HEK293 (cell line): ENCODE results near the gene ACHE.
A peak's percentile ranks its signal among the peaks of the same experiment; 100 is the strongest.

Experiments used
- BCL11B ChIP-seq: fragments of 450-650 bp; formaldehyde crosslinking; IDR thresholded peaks from 2 replicates; pipeline ENCODE4 v1.5.1; 2016; ENCODE audit warnings: low read depth, missing biosample characterization, missing genetic modification characterization
- EGR2 ChIP-seq: fragments of 450-650 bp; formaldehyde crosslinking; IDR thresholded peaks from 2 replicates; pipeline ENCODE4 v1.5.1; 2016; ENCODE audit warnings: low read depth, missing biosample characterization, missing genetic modification characterization
- FEZF1 ChIP-seq: fragments of 450-650 bp; formaldehyde crosslinking; IDR thresholded peaks from 2 replicates; pipeline ENCODE4 v1.5.1; 2016; ENCODE audit warnings: missing biosample characterization, missing genetic modification characterization
- GFI1B ChIP-seq: fragments of 450-650 bp; formaldehyde crosslinking; IDR thresholded peaks from 2 replicates; pipeline ENCODE4 v1.5.1; 2016; ENCODE audit warnings: missing biosample characterization, missing genetic modification characterization
- GLIS1 ChIP-seq: fragments of 450-650 bp; formaldehyde crosslinking; IDR thresholded peaks from 2 replicates; pipeline ENCODE4 v1.5.1; 2016; ENCODE audit warnings: missing biosample characterization, missing genetic modification characterization
- KLF10 ChIP-seq: fragments of 450-650 bp; IDR thresholded peaks from 2 replicates; pipeline ENCODE4 v1.5.1; 2018; ENCODE audit warnings: missing biosample characterization, mild to moderate bottlenecking, missing genetic modification characterization
- KLF7 ChIP-seq: fragments of 450-650 bp; formaldehyde crosslinking; IDR thresholded peaks from 2 replicates; pipeline ENCODE4 v1.5.1; 2016; ENCODE audit warnings: missing biosample characterization, missing genetic modification characterization, borderline replicate concordance
- KLF8 ChIP-seq: fragments of 450-650 bp; formaldehyde crosslinking; IDR thresholded peaks from 2 replicates; pipeline ENCODE4 v1.5.1; 2016; ENCODE audit warnings: missing biosample characterization, missing genetic modification characterization
- SP2 ChIP-seq: fragments of 450-650 bp; formaldehyde crosslinking; IDR thresholded peaks from 2 replicates; pipeline ENCODE4 v1.5.1; 2016; ENCODE audit warnings: missing biosample characterization, missing genetic modification characterization
- ZBTB48 ChIP-seq: fragments of 450-650 bp; formaldehyde crosslinking; IDR thresholded peaks from 2 replicates; pipeline ENCODE4 v1.5.1; 2016; ENCODE audit warnings: missing biosample characterization, missing genetic modification characterization
- ZBTB7A ChIP-seq: fragments of 450-650 bp; formaldehyde crosslinking; IDR thresholded peaks from 2 replicates; pipeline ENCODE4 v1.5.1; 2016; ENCODE audit warnings: low read depth, missing biosample characterization, missing genetic modification characterization
- ZEB2 ChIP-seq: fragments of 450-650 bp; formaldehyde crosslinking; IDR thresholded peaks from 2 replicates; pipeline ENCODE4 v1.5.1; 2016; ENCODE audit warnings: missing biosample characterization, missing genetic modification characterization
- ZIC2 ChIP-seq: fragments of 450-650 bp; formaldehyde crosslinking; IDR thresholded peaks from 2 replicates; pipeline ENCODE4 v1.5.1; 2016; ENCODE audit warnings: missing biosample characterization, missing genetic modification characterization
- ZNF184 ChIP-seq: fragments of 450-650 bp; IDR thresholded peaks from 2 replicates; pipeline ENCODE4 v1.5.1; 2018; ENCODE audit warnings: missing biosample characterization, mild to moderate bottlenecking, missing genetic modification characterization
- ZNF311 ChIP-seq: fragments of 450-650 bp; formaldehyde crosslinking; IDR thresholded peaks from 2 replicates; pipeline ENCODE4 v1.5.1; 2017; ENCODE audit warnings: missing biosample characterization, missing genetic modification characterization, borderline replicate concordance
- ZNF423 ChIP-seq: fragments of 450-650 bp; formaldehyde crosslinking; IDR thresholded peaks from 2 replicates; pipeline ENCODE4 v1.5.1; 2016; ENCODE audit warnings: missing biosample characterization, missing genetic modification characterization
- ZNF549 ChIP-seq: fragments of 450-650 bp; IDR thresholded peaks from 2 replicates; pipeline ENCODE4 v1.5.1; 2018; ENCODE audit warnings: missing biosample characterization, missing genetic modification characterization, mild to moderate bottlenecking, inconsistent platforms, moderate library complexity
- ZNF558 ChIP-seq: fragments of 450-650 bp; formaldehyde crosslinking; IDR thresholded peaks from 2 replicates; pipeline ENCODE4 v1.5.1; 2016; ENCODE audit warnings: missing biosample characterization, missing genetic modification characterization
- ZNF629 ChIP-seq: fragments of 450-650 bp; formaldehyde crosslinking; IDR thresholded peaks from 2 replicates; pipeline ENCODE4 v1.5.1; 2017; ENCODE audit warnings: missing biosample characterization, missing genetic modification characterization
- ZNF660 ChIP-seq: fragments of 450-650 bp; IDR thresholded peaks from 2 replicates; pipeline ENCODE4 v1.5.1; 2018; ENCODE audit warnings: missing biosample characterization, mild to moderate bottlenecking, missing genetic modification characterization
- ZNF76 ChIP-seq: fragments of 450-650 bp; formaldehyde crosslinking; IDR thresholded peaks from 2 replicates; pipeline ENCODE4; 2016; ENCODE audit warnings: low read depth, missing biosample characterization, missing genetic modification characterization, borderline replicate concordance
- ZNF777 ChIP-seq: fragments of 450-650 bp; formaldehyde crosslinking; IDR thresholded peaks from 2 replicates; pipeline ENCODE4 v1.5.1; 2017; ENCODE audit warnings: missing biosample characterization, missing genetic modification characterization, borderline replicate concordance
- TF ChIP-seq, protein P1 (sequence below): fragments of 450-650 bp; formaldehyde crosslinking; IDR thresholded peaks from 2 replicates; pipeline ENCODE4 v1.5.1; 2016; ENCODE audit warnings: missing biosample characterization, missing genetic modification characterization
- TF ChIP-seq, protein P2 (sequence below): fragments of 450-650 bp; formaldehyde crosslinking; IDR thresholded peaks from 2 replicates; pipeline ENCODE4 v1.5.1; 2017; ENCODE audit warnings: missing biosample characterization, missing genetic modification characterization
- TF ChIP-seq, protein P3 (sequence below): fragments of 450-650 bp; formaldehyde crosslinking; IDR thresholded peaks from 2 replicates; pipeline ENCODE4; 2016; ENCODE audit warnings: missing biosample characterization, missing genetic modification characterization
- TF ChIP-seq, protein P4 (sequence below): fragments of 450-650 bp; formaldehyde crosslinking; IDR thresholded peaks from 2 replicates; pipeline ENCODE4 v1.5.1; 2017; ENCODE audit warnings: missing biosample characterization, mild to moderate bottlenecking, missing genetic modification characterization, moderate library complexity
- TF ChIP-seq, protein P5 (sequence below): fragments of 450-650 bp; formaldehyde crosslinking; IDR thresholded peaks from 2 replicates; pipeline ENCODE4 v1.5.1; 2016; ENCODE audit warnings: missing biosample characterization, missing genetic modification characterization
- TF ChIP-seq, protein P6 (sequence below): fragments of 450-650 bp; formaldehyde crosslinking; IDR thresholded peaks from 2 replicates; pipeline ENCODE4 v1.5.1; 2016; ENCODE audit warnings: missing biosample characterization, missing genetic modification characterization, low read depth

The ACHE gene

DNA sequence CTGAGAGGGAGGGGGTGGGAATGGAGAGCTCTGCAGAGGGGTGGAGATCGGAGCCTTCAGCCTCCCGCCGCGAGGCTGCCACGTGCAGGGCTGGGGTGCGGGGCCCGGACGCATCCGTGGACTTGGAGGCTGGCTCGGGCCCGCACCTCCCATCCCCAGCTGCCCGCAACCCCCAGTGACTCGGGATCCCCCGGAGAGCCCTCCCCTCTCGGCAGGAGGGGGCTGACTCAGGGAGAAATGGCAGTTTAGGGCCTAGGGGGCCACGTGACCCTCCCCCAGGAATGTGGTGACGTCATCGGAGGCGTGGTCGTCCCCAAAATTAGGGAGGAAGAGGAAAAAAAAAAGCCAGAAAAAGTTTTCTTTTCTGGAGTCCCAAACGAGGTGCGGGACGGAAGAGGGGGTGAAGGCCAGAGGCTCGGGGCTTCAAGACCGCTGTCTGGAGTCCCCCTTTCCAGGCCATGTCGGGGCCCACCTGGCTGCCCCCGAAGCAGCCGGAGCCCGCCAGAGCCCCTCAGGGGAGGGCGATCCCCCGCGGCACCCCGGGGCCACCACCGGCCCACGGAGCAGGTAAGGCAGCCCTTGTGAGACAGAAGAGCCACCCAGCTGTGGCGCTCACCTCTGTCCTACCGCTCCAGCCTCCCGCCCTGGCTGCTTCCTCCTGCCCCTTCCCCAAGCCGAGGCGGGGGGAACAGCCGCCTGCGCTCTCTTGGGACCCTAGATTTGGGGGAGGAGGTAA, 28.5 kb downstream of the ACHE start, which contains the start of gene TRIP6 (continued):
- TF ChIP-seq, protein P1, sequence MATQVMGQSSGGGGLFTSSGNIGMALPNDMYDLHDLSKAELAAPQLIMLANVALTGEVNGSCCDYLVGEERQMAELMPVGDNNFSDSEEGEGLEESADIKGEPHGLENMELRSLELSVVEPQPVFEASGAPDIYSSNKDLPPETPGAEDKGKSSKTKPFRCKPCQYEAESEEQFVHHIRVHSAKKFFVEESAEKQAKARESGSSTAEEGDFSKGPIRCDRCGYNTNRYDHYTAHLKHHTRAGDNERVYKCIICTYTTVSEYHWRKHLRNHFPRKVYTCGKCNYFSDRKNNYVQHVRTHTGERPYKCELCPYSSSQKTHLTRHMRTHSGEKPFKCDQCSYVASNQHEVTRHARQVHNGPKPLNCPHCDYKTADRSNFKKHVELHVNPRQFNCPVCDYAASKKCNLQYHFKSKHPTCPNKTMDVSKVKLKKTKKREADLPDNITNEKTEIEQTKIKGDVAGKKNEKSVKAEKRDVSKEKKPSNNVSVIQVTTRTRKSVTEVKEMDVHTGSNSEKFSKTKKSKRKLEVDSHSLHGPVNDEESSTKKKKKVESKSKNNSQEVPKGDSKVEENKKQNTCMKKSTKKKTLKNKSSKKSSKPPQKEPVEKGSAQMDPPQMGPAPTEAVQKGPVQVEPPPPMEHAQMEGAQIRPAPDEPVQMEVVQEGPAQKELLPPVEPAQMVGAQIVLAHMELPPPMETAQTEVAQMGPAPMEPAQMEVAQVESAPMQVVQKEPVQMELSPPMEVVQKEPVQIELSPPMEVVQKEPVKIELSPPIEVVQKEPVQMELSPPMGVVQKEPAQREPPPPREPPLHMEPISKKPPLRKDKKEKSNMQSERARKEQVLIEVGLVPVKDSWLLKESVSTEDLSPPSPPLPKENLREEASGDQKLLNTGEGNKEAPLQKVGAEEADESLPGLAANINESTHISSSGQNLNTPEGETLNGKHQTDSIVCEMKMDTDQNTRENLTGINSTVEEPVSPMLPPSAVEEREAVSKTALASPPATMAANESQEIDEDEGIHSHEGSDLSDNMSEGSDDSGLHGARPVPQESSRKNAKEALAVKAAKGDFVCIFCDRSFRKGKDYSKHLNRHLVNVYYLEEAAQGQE: peak; percentile 34; the same call in 1 of the 2 replicates
- TF ChIP-seq ZNF558 (peak; percentile 74; the same call in 1 of the 2 replicates), ZEB2 (tag by site-specific recombination) (peak; percentile 89), ZNF549 (tag by site-specific recombination) (no peak), ZNF76 (peak; percentile 65; the same call in 1 of the 2 replicates), BCL11B (tag by site-specific recombination) (peak; percentile 58), KLF7 (tag by site-specific recombination) (peak; percentile 93), ZBTB48 (peak; percentile 78), ZNF660 (tag by site-specific recombination) (peak; percentile 76; the same call in 1 of the 2 replicates), GLIS1 (tag by site-specific recombination) (peak; percentile 100), FEZF1 (tag by site-specific recombination) (peak; percentile 51), GFI1B (tag by site-specific recombination) (0 out of 2 replicates have a peak, but pooled peaks have one; percentile 8), ZIC2 (tag by site-specific recombination) (peak; percentile 97), ZNF777 (tag by site-specific recombination) (no peak), ZNF423 (tag by site-specific recombination) (peak; percentile 98), ZBTB7A (peak; percentile 74; the same call in 1 of the 2 replicates), ZNF311 (no peak), KLF8 (tag by site-specific recombination) (peak; percentile 97), ZNF629 (tag by site-specific recombination) (peak; percentile 95), ZNF184 (tag by site-specific recombination) (0 out of 2 replicates have a peak, but pooled peaks have one; percentile 63), EGR2 (tag by site-specific recombination) (peak; percentile 70), KLF10 (tag by site-specific recombination) (peak; percentile 95), SP2 (peak; percentile 85)
- TF ChIP-seq, protein P2, sequence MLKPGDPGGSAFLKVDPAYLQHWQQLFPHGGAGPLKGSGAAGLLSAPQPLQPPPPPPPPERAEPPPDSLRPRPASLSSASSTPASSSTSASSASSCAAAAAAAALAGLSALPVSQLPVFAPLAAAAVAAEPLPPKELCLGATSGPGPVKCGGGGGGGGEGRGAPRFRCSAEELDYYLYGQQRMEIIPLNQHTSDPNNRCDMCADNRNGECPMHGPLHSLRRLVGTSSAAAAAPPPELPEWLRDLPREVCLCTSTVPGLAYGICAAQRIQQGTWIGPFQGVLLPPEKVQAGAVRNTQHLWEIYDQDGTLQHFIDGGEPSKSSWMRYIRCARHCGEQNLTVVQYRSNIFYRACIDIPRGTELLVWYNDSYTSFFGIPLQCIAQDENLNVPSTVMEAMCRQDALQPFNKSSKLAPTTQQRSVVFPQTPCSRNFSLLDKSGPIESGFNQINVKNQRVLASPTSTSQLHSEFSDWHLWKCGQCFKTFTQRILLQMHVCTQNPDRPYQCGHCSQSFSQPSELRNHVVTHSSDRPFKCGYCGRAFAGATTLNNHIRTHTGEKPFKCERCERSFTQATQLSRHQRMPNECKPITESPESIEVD (tag by site-specific recombination): no peak; the same call in 1 of the 2 replicates
- TF ChIP-seq, protein P3, sequence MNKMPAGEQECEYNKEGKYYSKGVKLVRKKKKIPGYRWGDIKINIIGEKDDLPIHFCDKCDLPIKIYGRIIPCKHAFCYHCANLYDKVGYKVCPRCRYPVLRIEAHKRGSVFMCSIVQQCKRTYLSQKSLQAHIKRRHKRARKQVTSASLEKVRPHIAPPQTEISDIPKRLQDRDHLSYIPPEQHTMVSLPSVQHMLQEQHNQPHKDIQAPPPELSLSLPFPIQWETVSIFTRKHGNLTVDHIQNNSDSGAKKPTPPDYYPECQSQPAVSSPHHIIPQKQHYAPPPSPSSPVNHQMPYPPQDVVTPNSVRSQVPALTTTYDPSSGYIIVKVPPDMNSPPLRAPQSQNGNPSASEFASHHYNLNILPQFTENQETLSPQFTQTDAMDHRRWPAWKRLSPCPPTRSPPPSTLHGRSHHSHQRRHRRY (tag by site-specific recombination): no peak
- TF ChIP-seq, protein P4, sequence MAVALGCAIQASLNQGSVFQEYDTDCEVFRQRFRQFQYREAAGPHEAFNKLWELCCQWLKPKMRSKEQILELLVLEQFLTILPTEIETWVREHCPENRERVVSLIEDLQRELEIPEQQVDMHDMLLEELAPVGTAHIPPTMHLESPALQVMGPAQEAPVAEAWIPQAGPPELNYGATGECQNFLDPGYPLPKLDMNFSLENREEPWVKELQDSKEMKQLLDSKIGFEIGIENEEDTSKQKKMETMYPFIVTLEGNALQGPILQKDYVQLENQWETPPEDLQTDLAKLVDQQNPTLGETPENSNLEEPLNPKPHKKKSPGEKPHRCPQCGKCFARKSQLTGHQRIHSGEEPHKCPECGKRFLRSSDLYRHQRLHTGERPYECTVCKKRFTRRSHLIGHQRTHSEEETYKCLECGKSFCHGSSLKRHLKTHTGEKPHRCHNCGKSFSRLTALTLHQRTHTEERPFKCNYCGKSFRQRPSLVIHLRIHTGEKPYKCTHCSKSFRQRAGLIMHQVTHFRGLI (tag by site-specific recombination): peak; percentile 31; the same call in 1 of the 2 replicates
- TF ChIP-seq, protein P5, sequence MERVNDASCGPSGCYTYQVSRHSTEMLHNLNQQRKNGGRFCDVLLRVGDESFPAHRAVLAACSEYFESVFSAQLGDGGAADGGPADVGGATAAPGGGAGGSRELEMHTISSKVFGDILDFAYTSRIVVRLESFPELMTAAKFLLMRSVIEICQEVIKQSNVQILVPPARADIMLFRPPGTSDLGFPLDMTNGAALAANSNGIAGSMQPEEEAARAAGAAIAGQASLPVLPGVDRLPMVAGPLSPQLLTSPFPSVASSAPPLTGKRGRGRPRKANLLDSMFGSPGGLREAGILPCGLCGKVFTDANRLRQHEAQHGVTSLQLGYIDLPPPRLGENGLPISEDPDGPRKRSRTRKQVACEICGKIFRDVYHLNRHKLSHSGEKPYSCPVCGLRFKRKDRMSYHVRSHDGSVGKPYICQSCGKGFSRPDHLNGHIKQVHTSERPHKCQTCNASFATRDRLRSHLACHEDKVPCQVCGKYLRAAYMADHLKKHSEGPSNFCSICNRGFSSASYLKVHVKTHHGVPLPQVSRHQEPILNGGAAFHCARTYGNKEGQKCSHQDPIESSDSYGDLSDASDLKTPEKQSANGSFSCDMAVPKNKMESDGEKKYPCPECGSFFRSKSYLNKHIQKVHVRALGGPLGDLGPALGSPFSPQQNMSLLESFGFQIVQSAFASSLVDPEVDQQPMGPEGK: peak; percentile 99
- TF ChIP-seq, protein P6, sequence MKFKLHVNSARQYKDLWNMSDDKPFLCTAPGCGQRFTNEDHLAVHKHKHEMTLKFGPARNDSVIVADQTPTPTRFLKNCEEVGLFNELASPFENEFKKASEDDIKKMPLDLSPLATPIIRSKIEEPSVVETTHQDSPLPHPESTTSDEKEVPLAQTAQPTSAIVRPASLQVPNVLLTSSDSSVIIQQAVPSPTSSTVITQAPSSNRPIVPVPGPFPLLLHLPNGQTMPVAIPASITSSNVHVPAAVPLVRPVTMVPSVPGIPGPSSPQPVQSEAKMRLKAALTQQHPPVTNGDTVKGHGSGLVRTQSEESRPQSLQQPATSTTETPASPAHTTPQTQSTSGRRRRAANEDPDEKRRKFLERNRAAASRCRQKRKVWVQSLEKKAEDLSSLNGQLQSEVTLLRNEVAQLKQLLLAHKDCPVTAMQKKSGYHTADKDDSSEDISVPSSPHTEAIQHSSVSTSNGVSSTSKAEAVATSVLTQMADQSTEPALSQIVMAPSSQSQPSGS (tag by site-specific recombination): peak; percentile 100
